Neural cell (in vitro differentiated cells): ENCODE data around the gene DDN.

Experiments
- CTCF ChIP-seq: fragments of 450-650 bp; IDR thresholded peaks from 2 replicates; pipeline ENCODE4 v1.5.1; 2014; ENCODE audit warnings: antibody characterized with exemption, mild to moderate bottlenecking, moderate library complexity; ENCODE audit not compliant: poor library complexity, severe bottlenecking
- EP300 ChIP-seq: fragments of 450-650 bp; conservative IDR thresholded peaks from 2 replicates; pipeline ENCODE4 v1.6.1; 2014; ENCODE audit warnings: antibody characterized with exemption, mild to moderate bottlenecking, moderate library complexity; ENCODE audit not compliant: poor library complexity, severe bottlenecking
- EZH2 ChIP-seq: fragments of 200-600, 300-800 bp; shearing (Covaris generic), sonication (generic); IDR thresholded peaks from 2 replicates; pipeline ENCODE4 v1.6.1; 2014; ENCODE audit warnings: antibody characterized with exemption, low read length, borderline replicate concordance, mild to moderate bottlenecking; ENCODE audit not compliant: insufficient read depth, poor library complexity, severe bottlenecking
- POLR2AphosphoS5 ChIP-seq: IDR thresholded peaks from 2 replicates; pipeline ENCODE4 v1.6.1; 2012
- RAD21 ChIP-seq: fragments of 450-650 bp; conservative IDR thresholded peaks from 2 replicates; pipeline ENCODE4 v1.6.1; 2014; ENCODE audit warnings: antibody characterized with exemption, mild to moderate bottlenecking, moderate library complexity
- REST ChIP-seq: IDR thresholded peaks from 2 replicates; pipeline ENCODE4 v1.6.1; 2012; ENCODE audit warnings: borderline replicate concordance
- SMC3 ChIP-seq: fragments of 450-650 bp; conservative IDR thresholded peaks from 2 replicates; pipeline ENCODE4 v1.6.1; 2014; ENCODE audit warnings: antibody characterized with exemption, mild to moderate bottlenecking, moderate library complexity; ENCODE audit not compliant: poor library complexity

GRCh38 chr12:49030714-49031572, 31.8 kb upstream of the DDN start:
- TF ChIP-seq EP300 (no peak), CTCF (no peak), POLR2AphosphoS5 (no peak), EZH2 (no peak), RAD21 (no peak), REST (no peak), SMC3 (no peak)
